B cell (primary cell): Measurements from ENCODE around the gene MRPS27. TPM values are rescaled to one million over a fixed set of nuclear protein-coding genes. Genes with fewer than 3 reads are reported as not detected.

ENCODE experiments used
- ATAC-seq: fragments of 200-7000 bp; cut with Tn5 transposase; one replicate; pipeline ENCODE4 v1.10.0; 2021; ENCODE audit warnings: low read depth, mild to moderate bottlenecking, moderate number of reproducible peaks, moderate library complexity
- CTCF ChIA-PET: fragments of 350-600 bp; sonication (Branson Sonifier 250); formaldehyde crosslinking; loops from one replicate; lab custom pipeline; 2021; ENCODE audit warnings: antibody characterized with exemption, inconsistent platforms; lab: Charles Lee
- POLR2A ChIA-PET: fragments of 350-600 bp; sonication (Branson Sonifier 250); formaldehyde crosslinking; loops from one replicate; lab custom pipeline; 2021; ENCODE audit warnings: antibody characterized with exemption; lab: Charles Lee
- DNase-seq: peaks from one replicate; pipeline ENCODE4 v3.0.0; 2013
- H2AFZ ChIP-seq: 2 replicates; pipeline ENCODE4 v1.6.1; 2012; ENCODE audit warnings: mild to moderate bottlenecking, low read depth, low read length; ENCODE audit not compliant: insufficient read depth, poor library complexity, severe bottlenecking
- H3K27ac ChIP-seq, 2 donors: 1 replicate in 1 of 2; 2 replicates in 1 of 2; pipeline ENCODE4 v1.5.1; 2012 to 2013; ENCODE audit warnings: low read length in 2 of 2, mild to moderate bottlenecking in 2 of 2, moderate library complexity in 1 of 2
- H3K27me3 ChIP-seq, 4 experiments: fragments of 200-600 bp in 1 of 4; sonication (generic) in 1 of 4; replicated peaks in 1 of 4; 1 replicate in 2 of 4; 2 replicates in 2 of 4; pipeline versions ENCODE4 v1.6.1 to v1.7.0; 2013 to 2016; ENCODE audit warnings: low read length in 3 of 4, mild to moderate bottlenecking in 2 of 4, mixed read lengths in 1 of 4, moderate library complexity in 1 of 4; ENCODE audit not compliant: insufficient read depth in 4 of 4, control insufficient read depth in 3 of 4; ENCODE audit errors: control extremely low read depth in 1 of 4
- H3K36me3 ChIP-seq, 2 experiments: replicated peaks in 1 of 2; 1 replicate in 1 of 2; 2 replicates in 1 of 2; pipeline versions ENCODE4 v1.6.1 to v1.7.1; 2013; ENCODE audit warnings: low read length in 1 of 2; ENCODE audit not compliant: insufficient read depth in 2 of 2, control insufficient read depth in 1 of 2; ENCODE audit errors: control extremely low read depth in 1 of 2, extremely low read depth in 1 of 2
- H3K4me1 ChIP-seq, 2 donors: fragments of 200-600 bp in 1 of 2; sonication (generic) in 1 of 2; 1 replicate in 1 of 2; 2 replicates in 1 of 2; pipeline versions ENCODE4 v1.5.1 to v1.6.1; 2013 to 2017; ENCODE audit warnings: low read length in 2 of 2; ENCODE audit not compliant: control insufficient read depth in 2 of 2, insufficient read depth in 2 of 2
- H3K4me2 ChIP-seq: replicated peaks from 2 replicates; pipeline ENCODE3; 2012; ENCODE audit warnings: mild to moderate bottlenecking, low read depth, low read length; ENCODE audit not compliant: poor library complexity, severe bottlenecking
- H3K4me3 ChIP-seq, 5 experiments: fragments of 200-600 bp in 1 of 5; sonication (generic) in 1 of 5; 1 replicate in 3 of 5; 2 replicates in 2 of 5; pipeline versions ENCODE4 v1.5.1 to v1.7.0; 2011 to 2016; ENCODE audit warnings: low read length in 4 of 5, mild to moderate bottlenecking in 4 of 5, low read depth in 2 of 5, control low read depth in 1 of 5, moderate library complexity in 1 of 5; ENCODE audit not compliant: insufficient read depth in 1 of 5; ENCODE audit errors: control extremely low read depth in 1 of 5, extremely low read depth in 1 of 5
- H3K79me2 ChIP-seq: fragments of 200-600 bp; sonication (generic); one replicate; pipeline ENCODE4 v1.6.0; 2016; ENCODE audit warnings: low read length; ENCODE audit not compliant: control insufficient read depth, insufficient read depth
- H3K9ac ChIP-seq: fragments of 200-600 bp; sonication (generic); 2 replicates; pipeline ENCODE4 v1.6.1; 2017; ENCODE audit warnings: mild to moderate bottlenecking, low read length, moderate library complexity
- H3K9me3 ChIP-seq, 3 donors: one replicate each; pipeline versions ENCODE4 v1.6.1 to v1.7.1; 2013; ENCODE audit warnings: low read length in 2 of 3; ENCODE audit not compliant: control insufficient read depth in 2 of 3, insufficient read depth in 1 of 3; ENCODE audit errors: control extremely low read depth in 1 of 3
- H4K20me1 ChIP-seq: 2 replicates; pipeline ENCODE4 v1.6.0; 2012; ENCODE audit warnings: mild to moderate bottlenecking, low read length; ENCODE audit not compliant: insufficient read depth, control insufficient read depth, poor library complexity, severe bottlenecking
- H3K27ac Mint-ChIP-seq: one replicate; pipeline ENCODE4 v1.8.0; 2021; ENCODE audit warnings: mixed read lengths
- H3K27me3 Mint-ChIP-seq: one replicate; pipeline ENCODE4 v1.8.0; 2021; ENCODE audit warnings: mixed read lengths
- H3K4me1 Mint-ChIP-seq: one replicate; pipeline ENCODE4 v1.8.0; 2021; ENCODE audit warnings: mixed read lengths
- H3K4me3 Mint-ChIP-seq: one replicate; pipeline ENCODE4 v1.8.0; 2021; ENCODE audit warnings: mixed read lengths
- H3K9me3 Mint-ChIP-seq: one replicate; pipeline ENCODE4 v1.8.0; 2022; ENCODE audit warnings: mixed read lengths; ENCODE audit not compliant: insufficient read depth
- CTCF ChIP-seq: fragments of 200-600 bp; IDR thresholded peaks from one replicate; pipeline ENCODE4 v1.8.0; 2022; ENCODE audit warnings: antibody characterized with exemption, mild to moderate bottlenecking
- EZH2 ChIP-seq: IDR thresholded peaks from 2 replicates; pipeline ENCODE4 v1.6.1; 2012; ENCODE audit warnings: borderline replicate concordance, low read depth, mild to moderate bottlenecking, moderate library complexity, low read length; ENCODE audit not compliant: insufficient read depth, poor library complexity, severe bottlenecking
- WGBS: methylation state at CpG from one replicate; pipeline ENCODE4 v1.1.5; 2013; ENCODE audit warnings: missing lambda C conversion rate; ENCODE audit not compliant: insufficient coverage; 5-methylcytosine and 5-hydroxymethylcytosine counted together
- intact Hi-C: fragments of 100-400 bp; cut with micrococcal nuclease; formaldehyde crosslinking; loops from one replicate; pipeline ENCODE4 v1.10.0; 2022
- polyA plus RNA-seq: library from polyadenylated mRNA; depleted of rRNA; stranded (reverse); fragments of >200 nt; gene quantifications from 2 replicates; pipeline ENCODE4 v1.2.3, GENCODE V29; 2012
- total RNA-seq, 2 donors: library from RNA; stranded (reverse); fragments of 120-200 nt in 1 of 2; gene quantifications; 1 replicate in 1 of 2; 2 replicates in 1 of 2; pipeline versions ENCODE4 v1.2.3 to v1.2.4, GENCODE V29; 2013 to 2022

MRPS27 gene
- total and polyA plus RNA-seq, 2 donors (not counting 1 experiment from before 2014, with no cell fraction given) = 33.4 to 58.3 TPM

DNA sequence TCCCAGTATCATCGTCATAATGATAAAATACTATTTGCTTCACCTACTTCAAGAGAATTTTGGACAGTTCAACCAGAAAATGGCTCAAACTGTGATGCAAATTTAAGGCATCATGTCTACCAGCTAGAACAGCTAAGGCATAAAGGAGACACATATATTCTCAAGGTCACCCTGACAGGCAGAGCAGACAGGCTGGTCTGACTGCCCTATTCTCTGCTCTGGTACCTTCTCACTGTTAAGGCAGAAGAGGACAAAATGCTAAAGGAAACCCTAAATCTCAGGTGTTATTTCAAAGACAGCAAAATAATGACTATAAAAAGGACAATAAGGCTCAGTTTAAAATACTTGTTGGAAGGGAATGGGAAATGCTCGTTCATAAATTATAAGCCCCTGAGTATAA is 87.2 kb downstream of the MRPS27 start:
- Histone ChIP-seq H3K36me3 (peaks cover 17 to 60% of the 10 kb centered on the region in 2 experiments), H3K9ac (no peak overlapping the region), H3K4me2 (no peak overlapping the region), H4K20me1 (no peaks in the 10 kb centered on the region), H3K9me3 (no peaks in the 10 kb centered on the region), H3K27ac (no peak overlapping the region), H2AFZ (no peak overlapping the region), H3K4me3 (no peak overlapping the region), H3K27me3 (no peaks in the 10 kb centered on the region), H3K4me1 (no peaks in the 10 kb centered on the region), H3K79me2 (no peaks in the 10 kb centered on the region)
- ATAC-seq = no peak
- WGBS = 75% methylated on average over 1 of the region's 2 CpGs
- no peaks in the 10 kb centered on the region for H3K27me3 Mint-ChIP-seq
- H3K9me3 Mint-ChIP-seq = no peaks in the 10 kb centered on the region
- ChIA-PET POLR2A (no interaction called here), CTCF (no interaction called here)
- TF ChIP-seq CTCF (no peak), EZH2 (no peak)
- no peak for DNase-seq
- H3K27ac Mint-ChIP-seq = no peak overlapping the region
- no peak overlapping the region for H3K4me3 Mint-ChIP-seq
- H3K4me1 Mint-ChIP-seq = peaks cover 16% of the 10 kb centered on the region
- intact Hi-C loops = no loop called here

DNA sequence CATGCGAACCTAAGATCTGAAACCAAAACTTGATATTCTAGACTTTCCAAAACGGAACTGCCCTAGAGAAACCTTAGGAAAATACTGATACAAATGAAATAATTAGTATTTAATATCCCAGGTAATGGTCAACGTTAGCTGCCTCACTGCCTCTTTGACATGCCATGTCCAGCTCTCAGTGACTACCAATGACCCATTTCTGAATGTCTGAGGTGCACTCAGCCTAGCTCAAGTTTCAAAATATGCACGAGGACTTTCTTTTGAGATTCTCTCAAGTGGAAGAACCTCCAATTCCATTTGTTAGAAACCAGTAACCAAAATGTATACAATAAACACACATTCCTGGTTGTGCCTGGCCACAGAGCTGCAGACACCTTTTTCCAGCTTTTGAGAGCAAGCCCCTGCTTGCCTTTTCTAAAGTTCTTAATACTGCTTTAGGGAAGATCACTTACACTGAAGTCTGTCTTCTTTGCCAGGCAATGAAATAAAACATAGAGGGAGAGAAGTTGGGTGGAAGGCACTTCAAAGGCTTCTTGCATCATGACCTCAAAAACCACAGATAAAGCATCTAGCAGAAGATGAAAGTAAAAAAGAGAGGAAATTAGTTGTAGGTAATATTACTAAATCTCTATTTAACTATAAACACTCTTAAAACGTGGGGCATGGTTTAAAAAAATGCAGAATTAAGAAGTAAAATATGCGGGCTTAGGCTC is 87.9 kb downstream of the MRPS27 start:
- Histone ChIP-seq H3K79me2 (no peaks in the 10 kb centered on the region), H3K9me3 (no peaks in the 10 kb centered on the region), H3K9ac (no peak overlapping the region), H3K36me3 (peaks cover 18 to 61% of the 10 kb centered on the region in 2 experiments), H3K4me1 (no peaks in the 10 kb centered on the region), H4K20me1 (no peaks in the 10 kb centered on the region), H3K4me3 (no peak overlapping the region), H2AFZ (no peak overlapping the region), H3K27me3 (no peaks in the 10 kb centered on the region), H3K4me2 (no peak overlapping the region), H3K27ac (no peak overlapping the region)
- DNase-seq (no peak), ATAC-seq (no peak)
- no peak for TF ChIP-seq EZH2
- no peak for TF ChIP-seq CTCF
- ChIA-PET POLR2A (no interaction called here), CTCF (no interaction called here)
- 76% methylated on average over 3 of the region's 6 CpGs for WGBS
- H3K27ac Mint-ChIP-seq = no peak overlapping the region
- no peaks in the 10 kb centered on the region for H3K27me3 Mint-ChIP-seq
- no peaks in the 10 kb centered on the region for H3K9me3 Mint-ChIP-seq
- intact Hi-C loops = no loop called here
- H3K4me3 Mint-ChIP-seq = no peak overlapping the region
- H3K4me1 Mint-ChIP-seq = peaks cover 16% of the 10 kb centered on the region
